OCI-LY3 (cell line): Measurements from ENCODE around the gene HS1BP3.

ENCODE experiments used
- EZH2phosphoT487 ChIP-seq: fragments of 200-600 bp; shearing (Covaris generic); IDR thresholded peaks from 2 replicates; pipeline ENCODE4 v1.6.1; 2018; ENCODE audit warnings: antibody characterized with exemption, mixed run types, low read depth
- TF ChIP-seq, protein P1 (sequence below): fragments of 200-600, 300-600 bp; sonication (generic); IDR thresholded peaks from 2 replicates; pipeline ENCODE4 v1.5.1; 2014; ENCODE audit warnings: antibody characterized with exemption, low read length, low read depth

GRCh38 chr2:20698916-20699613 lies 48.2 kb upstream of the HS1BP3 start:
- TF ChIP-seq, protein P1, sequence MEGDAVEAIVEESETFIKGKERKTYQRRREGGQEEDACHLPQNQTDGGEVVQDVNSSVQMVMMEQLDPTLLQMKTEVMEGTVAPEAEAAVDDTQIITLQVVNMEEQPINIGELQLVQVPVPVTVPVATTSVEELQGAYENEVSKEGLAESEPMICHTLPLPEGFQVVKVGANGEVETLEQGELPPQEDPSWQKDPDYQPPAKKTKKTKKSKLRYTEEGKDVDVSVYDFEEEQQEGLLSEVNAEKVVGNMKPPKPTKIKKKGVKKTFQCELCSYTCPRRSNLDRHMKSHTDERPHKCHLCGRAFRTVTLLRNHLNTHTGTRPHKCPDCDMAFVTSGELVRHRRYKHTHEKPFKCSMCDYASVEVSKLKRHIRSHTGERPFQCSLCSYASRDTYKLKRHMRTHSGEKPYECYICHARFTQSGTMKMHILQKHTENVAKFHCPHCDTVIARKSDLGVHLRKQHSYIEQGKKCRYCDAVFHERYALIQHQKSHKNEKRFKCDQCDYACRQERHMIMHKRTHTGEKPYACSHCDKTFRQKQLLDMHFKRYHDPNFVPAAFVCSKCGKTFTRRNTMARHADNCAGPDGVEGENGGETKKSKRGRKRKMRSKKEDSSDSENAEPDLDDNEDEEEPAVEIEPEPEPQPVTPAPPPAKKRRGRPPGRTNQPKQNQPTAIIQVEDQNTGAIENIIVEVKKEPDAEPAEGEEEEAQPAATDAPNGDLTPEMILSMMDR, result no peak
- no peak for TF ChIP-seq EZH2phosphoT487
